Stimulated activated CD8-positive, alpha-beta memory T cell treated with anti-CD3 and anti-CD28 coated beads, Interleukin-7, amount 100 ng/mL, for 48 hours (primary cell): ENCODE results near the gene SLC35C1.

Experiments
- DNase-seq, 2 donors: peaks; one replicate each; pipeline ENCODE4 v3.0.0-alpha.2; 2020; ENCODE audit warnings: low read depth in 1 of 2; ENCODE audit errors: extremely low read depth in 1 of 2

The SLC35C1 gene

DNA sequence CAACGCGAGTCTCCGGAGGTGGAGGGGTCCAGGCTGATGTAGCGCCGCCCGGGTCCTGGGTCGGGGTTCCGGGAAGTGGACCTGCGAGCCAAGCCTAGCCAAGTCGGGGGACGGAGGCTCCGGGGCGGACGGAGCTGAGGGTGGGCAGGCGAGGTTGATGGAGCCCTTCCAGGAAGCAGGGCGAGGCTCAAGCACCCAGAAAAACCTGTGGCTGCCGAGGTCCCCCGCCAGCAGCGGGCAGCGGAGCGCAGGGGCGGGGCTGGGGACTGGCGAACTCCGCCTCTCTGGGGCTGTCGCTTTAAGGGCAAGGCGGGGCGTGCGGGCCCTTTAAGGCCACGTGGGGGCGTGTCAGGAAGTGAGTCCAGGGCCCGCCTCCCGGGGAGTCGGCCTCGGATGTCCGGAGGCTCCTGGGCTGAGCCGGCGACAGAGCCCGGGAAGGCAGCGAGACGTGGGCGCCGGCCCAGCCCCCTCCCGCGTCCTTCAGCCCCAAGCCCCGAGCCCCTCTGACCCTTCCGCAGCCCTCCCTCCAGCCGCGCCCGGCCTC lies at the start of gene SLC35C1:
TSS of gene SLC35C1 (plus strand) at position 389 of the 544 bp plus-strand sequence. CDS start 653 bp downstream, outside the sequence.
- DNase-seq = peak; percentile 95 to 96

DNA sequence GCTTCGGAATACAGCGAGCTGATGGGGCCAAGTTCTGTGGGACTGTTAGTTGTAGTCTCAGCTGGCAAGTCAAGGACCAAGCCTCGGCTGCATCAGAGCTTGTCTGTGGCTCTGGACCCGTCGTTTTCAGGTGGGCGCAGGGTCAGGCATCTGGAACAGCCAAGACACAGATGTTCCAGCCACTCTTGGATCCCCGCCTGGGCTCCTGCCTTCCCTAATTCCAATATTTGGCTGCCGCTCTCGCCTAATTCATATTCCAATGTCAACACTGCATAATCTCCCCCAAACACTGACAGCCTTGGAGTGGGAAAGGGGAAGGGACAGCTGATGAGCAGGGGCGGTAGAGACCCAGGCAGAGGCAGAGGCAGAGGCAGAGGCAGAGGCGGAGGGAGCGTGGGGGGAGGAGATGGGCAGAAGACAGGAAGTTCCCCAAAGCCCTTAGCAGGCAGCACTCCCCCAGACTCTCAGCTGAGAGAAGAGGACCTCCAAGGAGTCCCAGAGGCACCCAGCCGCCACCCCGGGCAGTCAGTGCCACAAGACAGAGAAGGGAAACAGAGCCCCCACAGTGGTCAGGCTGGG lies 49.6 kb upstream of the SLC35C1 start:
- no peak for DNase-seq

DNA sequence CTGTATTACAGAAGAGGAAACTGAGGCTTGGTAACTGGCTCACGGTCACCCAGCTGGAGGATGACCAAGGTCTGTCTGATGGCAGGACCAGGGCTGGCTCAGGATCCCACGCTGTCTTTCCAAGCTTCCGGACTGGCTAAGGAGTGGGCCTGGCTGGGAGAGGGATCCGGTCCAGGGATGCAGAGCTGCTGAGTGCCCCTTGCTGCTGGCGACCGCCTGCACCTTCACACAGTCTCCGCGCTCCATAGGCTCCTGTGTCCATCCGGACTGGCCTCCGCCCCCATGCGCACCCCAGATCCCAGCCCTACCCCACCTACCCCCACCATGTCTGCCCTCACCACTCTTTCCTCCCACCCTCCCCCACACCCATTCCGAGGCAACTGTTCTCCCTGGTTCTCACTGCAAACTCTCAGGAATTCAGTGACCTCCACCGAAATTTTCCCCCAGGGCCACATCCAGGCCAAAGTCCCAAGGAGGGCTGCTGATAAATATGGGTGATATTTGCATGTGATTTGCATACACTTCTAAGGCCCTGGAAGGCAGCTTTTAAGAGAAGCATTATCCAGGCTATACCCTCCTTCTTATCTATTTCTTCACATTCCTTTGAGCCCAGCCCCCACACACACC lies 48.5 kb upstream of the SLC35C1 start:
- no peak for DNase-seq

DNA sequence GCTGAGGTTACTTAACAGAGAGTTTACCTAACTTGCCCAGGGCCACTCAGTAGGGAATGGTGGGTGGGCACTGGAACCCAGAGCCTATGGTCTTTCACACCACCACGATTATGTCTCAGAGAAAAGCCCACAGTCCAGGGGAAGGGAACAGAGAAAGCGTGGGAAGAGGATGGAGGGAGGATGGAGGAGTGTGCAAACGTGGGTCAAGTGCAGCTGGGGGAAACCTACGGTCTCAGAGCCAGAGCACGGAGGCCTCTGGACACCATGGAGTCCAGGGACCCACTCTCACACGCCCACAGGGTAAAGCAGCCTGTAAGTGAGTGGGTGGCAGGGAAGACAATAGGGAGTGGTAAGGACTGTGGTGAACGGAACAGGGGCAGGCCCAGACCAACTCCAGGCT lies 47.3 kb upstream of the SLC35C1 start:
- no peak for DNase-seq

DNA sequence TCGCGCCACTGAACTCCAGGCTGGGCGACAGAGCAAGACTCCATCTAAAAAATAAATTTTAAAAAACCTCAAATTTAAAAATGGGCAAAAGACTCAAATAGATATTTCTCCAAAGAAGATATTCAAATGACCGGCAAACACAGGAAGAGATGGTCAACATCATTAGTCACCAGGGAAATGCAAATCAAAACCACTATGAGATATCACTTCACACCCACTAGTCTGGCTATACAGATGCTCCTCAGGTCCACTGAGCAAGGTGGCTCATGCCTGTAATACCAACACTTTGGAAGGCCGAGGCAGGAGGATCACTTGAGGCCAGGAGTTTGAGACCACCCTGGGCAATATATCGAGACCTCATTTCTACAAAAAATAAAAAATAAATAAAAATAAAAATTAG lies 43.3 kb upstream of the SLC35C1 start:
- DNase-seq = no peak

DNA sequence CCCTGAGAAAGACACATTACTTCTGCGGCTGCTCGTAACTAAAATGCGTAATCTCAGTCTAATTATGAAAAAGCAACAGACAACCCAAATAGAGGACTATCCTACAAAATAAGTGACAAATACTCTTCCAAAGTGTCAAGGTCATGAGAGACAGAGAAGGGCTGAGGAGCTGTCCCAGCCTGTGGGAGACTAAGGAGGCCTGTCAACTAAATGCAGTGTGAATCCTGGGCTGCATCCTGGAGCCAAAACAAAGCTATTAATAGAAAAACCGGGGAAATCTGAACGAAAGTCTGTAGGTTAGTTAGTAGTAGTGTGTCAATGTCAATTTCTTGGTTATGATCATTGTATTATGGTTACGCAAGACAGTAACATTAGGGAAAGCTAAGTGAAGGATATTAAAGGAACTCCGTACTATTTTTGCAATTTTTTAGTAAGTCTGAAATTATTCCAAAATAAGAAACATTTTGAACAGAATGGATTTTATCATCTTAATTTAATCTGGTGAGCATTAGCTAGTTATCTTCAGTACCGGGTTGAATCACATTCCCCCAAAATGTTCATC lies 39.8 kb upstream of the SLC35C1 start:
- no peak for DNase-seq

DNA sequence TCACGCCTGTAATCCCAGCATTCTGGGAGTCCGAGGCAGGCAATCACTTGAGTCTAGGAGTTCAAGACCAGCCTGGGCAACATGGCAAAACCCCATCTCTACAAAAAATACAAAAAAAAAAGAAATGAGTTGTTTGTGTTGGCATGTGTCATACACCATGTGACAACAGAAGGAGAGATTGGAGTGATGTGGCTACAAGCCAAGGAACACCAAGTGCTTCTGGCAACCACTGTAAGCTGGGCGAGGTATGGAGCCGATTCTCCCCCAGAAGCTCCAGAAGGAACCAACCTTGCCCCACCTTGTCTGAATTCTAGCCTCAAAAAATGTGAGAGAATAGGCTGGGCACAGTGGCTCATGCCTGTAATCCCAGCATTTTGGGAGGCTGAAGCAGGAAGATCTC lies 39.1 kb upstream of the SLC35C1 start:
- no peak for DNase-seq

DNA sequence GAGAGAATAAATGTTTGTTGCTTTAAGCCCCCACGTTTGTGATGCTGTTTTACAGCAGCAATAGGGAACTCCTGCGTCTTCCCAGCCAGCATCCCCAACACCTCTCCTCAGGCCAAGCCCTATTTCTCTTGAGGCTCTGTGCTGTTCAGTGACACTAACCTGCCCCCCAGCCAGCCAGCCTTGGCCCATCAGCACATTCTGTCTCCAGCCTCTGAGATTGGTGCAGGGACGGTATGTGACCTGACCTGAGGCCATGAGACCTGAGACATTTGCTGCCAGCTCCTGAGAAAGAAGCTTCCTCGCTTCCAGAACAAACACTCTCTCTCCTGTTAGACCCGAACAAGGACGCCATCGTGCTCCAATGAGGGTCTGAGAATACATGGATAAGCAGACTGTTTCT lies 38.5 kb upstream of the SLC35C1 start:
- no peak for DNase-seq

DNA sequence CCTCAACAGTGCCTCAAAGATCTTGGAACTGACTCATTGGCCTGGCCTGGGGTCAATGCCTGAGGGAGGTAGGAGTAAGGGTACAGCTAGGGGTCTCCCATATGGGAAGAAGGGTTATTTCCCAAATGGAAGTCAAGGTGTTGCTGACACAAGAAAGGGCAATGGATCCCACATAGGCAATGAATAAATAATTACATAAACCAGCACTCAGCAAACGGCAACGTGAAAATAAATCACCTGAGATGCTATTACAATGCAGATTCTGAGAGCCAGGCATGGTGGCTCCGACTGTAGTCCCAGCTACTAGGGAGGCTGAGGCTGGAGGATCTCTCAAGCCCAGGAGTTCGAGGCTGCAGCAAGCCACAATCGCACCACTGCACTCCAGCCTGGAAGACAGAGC lies 36.5 kb upstream of the SLC35C1 start:
- no peak for DNase-seq

DNA sequence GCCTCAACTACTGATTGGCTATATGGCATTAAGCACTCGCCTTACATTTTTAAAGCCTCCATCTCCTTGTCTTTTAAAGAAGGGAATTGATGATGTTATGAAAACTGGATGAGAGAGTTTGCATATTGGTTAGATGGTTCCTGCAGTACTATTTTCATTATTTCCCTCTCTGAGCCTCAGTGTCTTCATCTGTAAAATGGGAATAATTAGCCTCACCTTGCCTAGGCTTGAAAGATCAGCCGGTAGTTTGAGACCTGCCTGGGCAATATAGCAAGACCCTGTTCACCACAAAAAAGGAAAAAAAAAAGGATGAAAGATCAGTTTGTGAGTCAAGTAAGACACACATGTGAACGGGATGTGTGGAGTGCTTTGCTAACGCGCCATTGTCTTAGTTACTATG lies 35.0 kb upstream of the SLC35C1 start:
- DNase-seq = no peak

DNA sequence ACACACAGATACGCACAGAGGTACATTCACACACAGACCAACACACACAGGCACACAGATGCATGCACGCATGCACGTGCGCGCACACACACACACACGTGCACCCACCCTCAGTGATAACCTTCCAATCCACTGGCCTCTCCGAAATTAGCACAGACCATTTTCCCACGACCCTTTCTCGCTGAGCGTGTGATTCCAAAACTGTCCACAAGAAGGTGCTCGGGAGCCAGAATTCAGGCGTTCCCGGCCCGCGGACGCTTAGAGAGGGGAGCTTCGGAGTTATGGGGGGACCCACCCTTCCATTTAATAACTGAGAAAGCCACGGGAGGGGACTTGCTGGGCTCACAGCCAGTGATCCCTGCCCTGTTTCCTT lies 33.8 kb upstream of the SLC35C1 start:
- peak; percentile 31 to 44 for DNase-seq

DNA sequence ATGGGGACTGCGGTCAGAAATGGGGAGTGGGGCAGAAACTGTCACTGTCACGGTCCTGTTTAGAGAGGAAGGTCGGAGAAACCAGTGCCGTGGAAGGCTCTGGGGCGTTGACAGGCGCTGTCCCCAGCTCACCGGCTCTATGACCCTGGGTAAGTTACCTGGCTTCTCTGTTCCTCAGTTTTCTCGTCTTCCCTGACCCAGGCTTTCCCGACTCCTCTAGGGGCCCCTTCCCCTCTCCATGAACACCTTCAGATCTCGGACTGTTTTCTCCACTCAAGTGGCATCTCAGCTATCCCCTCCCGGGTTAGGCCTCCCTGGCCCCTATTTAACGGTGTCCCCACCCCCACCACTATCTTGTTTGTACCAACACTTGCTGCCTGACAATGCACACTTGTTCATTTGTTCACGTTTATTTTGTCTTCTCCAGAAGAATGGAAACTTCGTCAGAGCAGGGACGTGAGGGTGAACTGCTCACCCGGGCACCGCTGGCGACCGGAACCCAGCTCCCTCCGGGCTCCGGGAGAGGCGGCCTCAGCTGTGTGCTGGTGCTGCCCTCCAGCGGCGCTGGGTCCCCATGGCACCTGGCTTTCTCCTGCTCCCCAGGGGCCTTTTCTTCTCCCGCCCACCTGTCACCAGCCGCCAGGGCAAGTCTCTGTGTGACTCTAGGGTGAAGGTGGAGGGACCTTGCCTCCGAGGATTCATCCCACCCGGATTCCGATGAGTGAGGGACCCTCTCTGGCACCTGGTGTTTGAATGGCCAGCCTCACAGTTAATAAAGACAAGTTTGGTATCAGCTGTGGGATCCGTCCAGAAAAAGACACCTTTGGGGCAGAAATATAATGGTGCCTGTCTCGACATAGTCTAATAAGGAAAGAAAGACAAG lies 33.1 kb upstream of the SLC35C1 start:
- DNase-seq = peak; percentile 70 to 76

DNA sequence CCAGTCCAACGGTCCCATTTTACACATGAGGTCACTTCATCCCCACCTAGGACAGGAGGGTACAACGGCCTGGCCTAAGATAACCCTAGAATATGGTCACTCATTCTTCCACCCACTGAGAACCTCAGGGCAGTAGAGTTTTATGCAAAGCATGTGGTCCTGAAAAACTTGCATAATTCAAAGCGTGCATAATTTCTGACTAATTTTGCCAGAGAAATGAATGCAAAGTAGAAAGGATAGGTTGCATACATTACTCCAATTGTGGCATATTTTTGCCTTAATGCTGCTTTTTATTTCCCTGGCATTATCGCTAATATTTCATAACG lies 32.5 kb upstream of the SLC35C1 start:
- no peak for DNase-seq

DNA sequence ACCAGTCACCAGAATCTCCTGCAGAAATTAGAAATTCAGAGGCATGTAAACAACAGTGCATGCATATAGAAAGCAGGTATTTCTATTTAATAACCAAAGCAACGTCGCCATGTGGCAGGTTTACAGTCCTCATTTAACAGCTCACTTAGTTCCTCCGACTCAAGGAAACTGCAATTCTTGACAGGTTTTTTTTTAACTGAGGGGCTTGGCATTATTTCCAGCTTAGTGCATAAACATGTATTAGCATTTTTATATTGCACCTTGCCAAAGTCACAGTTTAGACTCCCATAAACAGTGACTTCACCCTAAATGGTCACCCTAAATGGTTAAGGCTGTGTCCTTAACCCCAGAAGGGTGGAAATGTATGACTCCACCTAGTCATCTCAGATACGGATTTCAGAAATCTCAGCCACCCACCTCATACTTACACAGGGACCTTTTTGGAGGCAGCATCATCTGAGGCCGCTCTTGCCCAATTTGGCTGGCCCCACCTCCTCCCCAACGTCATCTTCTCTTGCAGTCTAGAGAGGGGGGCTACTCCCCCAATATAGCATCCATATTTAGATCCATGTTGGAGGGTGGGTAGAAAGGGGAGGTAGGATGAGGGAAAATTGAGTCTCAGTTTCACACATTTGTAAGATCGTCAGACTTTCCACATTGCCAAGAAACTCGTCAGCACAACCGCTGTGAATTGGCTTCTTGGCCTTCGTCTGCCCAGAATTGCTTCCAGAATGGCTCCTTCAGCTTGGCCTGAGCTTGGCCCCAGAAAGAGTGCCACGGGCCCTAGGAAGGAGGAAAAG lies 31.8 kb upstream of the SLC35C1 start:
- no peak for DNase-seq

DNA sequence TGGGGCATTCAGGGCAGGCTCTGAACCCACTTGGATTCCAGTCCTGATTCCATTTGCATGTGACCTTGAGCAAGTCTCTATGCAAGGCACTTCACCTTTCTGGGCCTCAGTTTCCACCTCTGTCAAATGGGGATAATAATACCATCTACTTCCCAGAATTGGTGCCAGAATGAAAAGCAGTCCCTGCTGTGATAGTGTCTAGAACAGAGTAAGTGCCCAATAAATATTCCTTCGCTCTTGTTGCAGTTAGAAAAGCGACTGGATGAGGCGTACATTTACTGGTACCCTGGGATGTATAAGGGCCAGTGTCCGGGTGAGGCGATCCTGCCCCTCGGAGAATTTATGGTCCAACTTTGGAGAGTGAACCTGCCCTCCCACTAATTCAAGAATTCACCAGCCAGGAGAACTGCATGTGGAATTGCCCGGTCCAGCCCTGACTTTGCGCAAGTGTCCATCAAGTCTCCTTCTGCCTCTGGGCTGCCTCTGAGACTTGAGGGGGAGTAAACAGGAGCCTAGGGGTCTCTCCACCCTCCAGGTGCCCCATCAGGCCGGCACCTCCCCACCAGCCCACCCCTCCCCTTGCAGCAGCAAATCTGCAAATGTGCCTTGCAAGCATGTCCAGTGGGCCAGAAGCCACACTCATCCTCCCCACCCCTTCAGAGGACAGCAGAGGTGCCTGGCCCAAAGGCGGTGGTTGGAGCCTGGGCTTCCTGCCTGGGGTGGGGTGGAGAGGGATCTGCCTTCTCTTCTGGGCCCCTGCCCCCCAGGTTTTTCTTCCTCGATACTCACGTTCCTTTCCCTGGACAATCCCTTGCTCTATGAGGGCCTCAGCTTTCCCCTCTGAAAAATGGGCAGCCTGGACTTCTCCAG lies 30.9 kb upstream of the SLC35C1 start:
- DNase-seq = no peak

DNA sequence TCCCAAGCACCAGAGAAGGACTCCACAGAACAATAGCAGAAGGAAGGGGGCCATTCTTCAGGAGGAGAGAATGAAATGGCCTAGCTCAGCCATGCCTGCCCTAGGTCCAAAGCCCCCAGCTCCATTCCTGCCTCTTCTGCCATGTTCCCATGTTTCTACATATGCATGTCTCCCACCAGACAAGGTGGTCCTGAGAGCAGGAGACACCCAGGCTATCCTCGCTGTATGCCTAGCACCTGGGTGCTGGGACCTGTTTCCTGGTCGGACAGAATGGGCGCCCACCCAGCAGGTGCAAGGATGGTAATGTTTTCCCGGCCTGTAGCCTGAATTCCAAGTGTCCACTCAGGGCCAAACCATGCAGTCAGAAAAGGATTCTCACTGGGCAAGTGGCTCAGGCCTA lies 30.2 kb upstream of the SLC35C1 start:
- no peak for DNase-seq

DNA sequence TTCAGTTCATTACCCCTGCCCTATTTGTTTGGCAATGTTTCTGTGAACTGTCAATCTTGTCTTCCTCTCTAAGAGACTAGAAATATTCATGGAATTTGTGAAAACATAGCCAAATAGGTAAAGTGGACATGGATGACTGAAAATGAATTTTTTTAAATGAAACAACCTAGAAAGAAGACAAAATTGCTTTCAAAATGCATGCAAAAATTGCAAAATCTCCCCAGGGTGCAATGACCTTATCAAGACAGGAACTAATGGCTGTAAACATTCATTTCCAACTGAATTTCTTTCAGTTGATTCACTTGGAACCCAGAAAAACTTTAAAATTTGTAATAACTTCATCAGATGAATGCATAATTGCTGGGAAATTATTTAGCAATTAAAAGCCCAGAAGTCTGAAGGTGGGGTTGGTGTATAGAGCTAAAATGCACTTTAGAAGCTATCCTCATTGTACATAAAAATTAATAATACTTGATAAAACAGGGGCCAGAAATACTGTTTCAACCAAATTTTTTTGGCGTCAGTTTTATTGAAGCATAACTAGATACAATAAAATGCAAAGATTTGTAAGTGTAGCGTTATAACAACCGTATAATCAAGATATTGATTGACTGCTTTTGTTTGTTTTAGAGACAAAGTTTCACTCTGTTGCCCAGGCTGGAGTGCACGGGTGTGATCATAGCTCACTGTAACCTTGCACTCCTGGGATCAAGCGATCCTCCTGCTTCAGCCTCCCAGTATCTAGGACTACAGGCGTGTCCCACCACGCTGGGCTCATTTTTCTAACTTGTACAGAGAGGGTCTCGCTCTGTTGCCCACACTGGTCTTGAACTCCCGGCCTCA lies 27.6 kb upstream of the SLC35C1 start:
- DNase-seq = no peak

DNA sequence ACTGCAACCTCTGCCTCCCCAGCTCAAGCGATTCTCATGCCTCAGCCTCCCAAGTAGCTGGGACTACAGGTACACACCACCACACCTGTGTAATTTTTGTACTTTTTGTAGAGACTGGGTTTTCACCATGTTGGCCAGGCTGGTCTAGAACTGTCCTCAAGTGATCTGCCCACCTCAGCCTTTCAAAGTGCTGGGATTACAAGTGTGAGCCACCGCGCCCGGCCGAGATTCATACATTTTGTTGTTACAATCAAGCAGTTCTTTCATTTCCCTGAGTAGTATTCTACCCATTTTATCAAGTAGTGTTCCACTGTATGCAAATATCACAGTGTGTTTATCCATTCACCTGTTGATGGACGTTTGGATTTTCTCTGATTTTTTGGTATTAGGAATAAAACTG lies 26.6 kb upstream of the SLC35C1 start:
- DNase-seq = no peak

DNA sequence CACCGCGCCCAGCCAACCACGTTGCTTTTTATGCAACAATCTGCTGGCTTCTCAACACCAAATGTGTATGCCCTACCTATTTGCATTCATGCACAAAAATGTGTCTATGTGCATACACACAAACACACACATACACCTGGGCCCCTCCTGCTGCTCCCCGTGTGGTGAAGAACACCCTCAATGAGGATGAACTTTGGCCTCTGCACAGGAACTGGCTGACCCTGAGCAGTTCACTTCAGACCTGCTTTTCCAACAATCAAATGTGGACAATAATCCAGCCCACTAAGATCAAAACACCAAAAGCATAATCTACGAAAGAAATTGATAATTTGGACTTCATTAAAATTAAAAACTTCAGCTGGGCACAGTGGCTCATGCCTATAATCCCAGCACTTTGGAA lies 25.3 kb upstream of the SLC35C1 start:
- DNase-seq = no peak
